BE2C (cell line): ENCODE data around the gene VSTM2B. TPM values are rescaled to one million over a fixed set of nuclear protein-coding genes. Genes with fewer than 3 reads are reported as not detected.

Experiments
- DNase-seq: peaks from one replicate; pipeline ENCODE4 v3.0.0-alpha.2; 2020
- H3K27me3 ChIP-seq: fragments of 250-450 bp; sonication (Bioruptor Pico); 2 replicates; pipeline ENCODE4 v1.5.1; 2020; ENCODE audit warnings: mild to moderate bottlenecking
- H3K36me3 ChIP-seq: fragments of 250-450 bp; sonication (Bioruptor Pico); 2 replicates; pipeline ENCODE4 v1.5.1; 2020; ENCODE audit warnings: mild to moderate bottlenecking
- H3K4me1 ChIP-seq: fragments of 250-450 bp; sonication (Bioruptor Pico); 2 replicates; pipeline ENCODE4 v1.5.1; 2020
- H3K4me3 ChIP-seq: 2 replicates; pipeline ENCODE4 v1.5.1; 2011; ENCODE audit warnings: low read depth, low read length
- H3K9me3 ChIP-seq: fragments of 250-450 bp; sonication (Bioruptor Pico); 2 replicates; pipeline ENCODE4 v1.5.1; 2020
- polyA plus RNA-seq: library from polyadenylated mRNA; unstranded; fragments of >200 nt; gene quantifications from one replicate; pipeline ENCODE4 v1.2.1, GENCODE V29; 2012; ENCODE audit warnings: low read depth, missing spikeins; ENCODE audit not compliant: insufficient read length, insufficient read depth
- TF ChIP-seq, protein P1 (sequence below): IDR thresholded peaks from 2 replicates; pipeline ENCODE4 v1.5.1; 2012; ENCODE audit warnings: mild to moderate bottlenecking, low read depth, low read length

VSTM2B gene
- not detected for polyA plus RNA-seq

DNA sequence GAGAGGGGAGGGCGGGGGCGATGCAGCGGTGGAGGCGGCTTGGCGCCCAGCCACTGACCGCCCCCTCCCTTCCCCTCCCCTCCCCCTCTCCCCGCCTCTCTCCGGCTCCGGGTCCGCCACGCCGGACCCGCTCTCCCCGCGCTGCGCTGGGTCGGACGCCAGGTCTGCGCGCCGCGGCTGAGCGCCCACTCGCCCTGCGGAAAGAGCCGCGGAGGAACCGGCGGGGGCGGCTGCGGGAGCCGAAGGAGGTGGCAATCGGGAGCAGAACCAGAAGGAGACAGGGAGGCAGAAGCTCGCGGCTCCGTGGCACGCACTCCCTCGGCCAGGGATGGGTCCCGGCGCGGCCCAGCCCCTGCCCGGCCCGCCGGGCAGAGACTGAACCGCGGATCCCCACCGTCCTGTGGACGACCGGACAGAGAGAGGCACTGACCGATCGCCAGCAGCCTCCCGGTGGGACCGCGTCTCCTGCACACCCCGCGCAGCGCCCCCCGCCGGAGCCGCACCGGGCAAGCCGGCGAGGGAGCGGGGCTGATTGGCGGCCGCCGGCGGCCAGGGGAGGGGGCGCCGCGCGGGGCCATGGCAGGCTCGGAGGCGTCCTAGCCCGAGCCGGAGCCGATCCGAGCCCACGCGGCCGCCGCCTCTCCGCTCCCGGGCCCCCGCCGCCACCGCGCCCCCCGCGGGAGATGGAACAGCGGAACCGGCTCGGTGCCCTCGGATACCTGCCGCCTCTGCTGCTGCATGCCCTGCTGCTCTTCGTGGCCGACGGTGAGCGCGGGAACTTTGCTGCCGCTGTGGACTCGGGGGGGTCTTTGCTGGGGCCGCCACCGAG lies at the start of gene VSTM2B:
Gene VSTM2B (plus strand): TSS at position 94 of the 829 bp plus-strand sequence. CDS start 590 bp downstream, at position 684.
- no peak for DNase-seq
- Histone ChIP-seq H3K9me3 (no peaks in the 10 kb centered on the region), H3K36me3 (no peaks in the 10 kb centered on the region), H3K4me1 (no peaks in the 10 kb centered on the region), H3K4me3 (no peak within 1 kb of the TSS), H3K27me3 (peaks cover 67% of the 10 kb centered on the region)
- TF ChIP-seq, protein P1, sequence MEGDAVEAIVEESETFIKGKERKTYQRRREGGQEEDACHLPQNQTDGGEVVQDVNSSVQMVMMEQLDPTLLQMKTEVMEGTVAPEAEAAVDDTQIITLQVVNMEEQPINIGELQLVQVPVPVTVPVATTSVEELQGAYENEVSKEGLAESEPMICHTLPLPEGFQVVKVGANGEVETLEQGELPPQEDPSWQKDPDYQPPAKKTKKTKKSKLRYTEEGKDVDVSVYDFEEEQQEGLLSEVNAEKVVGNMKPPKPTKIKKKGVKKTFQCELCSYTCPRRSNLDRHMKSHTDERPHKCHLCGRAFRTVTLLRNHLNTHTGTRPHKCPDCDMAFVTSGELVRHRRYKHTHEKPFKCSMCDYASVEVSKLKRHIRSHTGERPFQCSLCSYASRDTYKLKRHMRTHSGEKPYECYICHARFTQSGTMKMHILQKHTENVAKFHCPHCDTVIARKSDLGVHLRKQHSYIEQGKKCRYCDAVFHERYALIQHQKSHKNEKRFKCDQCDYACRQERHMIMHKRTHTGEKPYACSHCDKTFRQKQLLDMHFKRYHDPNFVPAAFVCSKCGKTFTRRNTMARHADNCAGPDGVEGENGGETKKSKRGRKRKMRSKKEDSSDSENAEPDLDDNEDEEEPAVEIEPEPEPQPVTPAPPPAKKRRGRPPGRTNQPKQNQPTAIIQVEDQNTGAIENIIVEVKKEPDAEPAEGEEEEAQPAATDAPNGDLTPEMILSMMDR = no peak

DNA sequence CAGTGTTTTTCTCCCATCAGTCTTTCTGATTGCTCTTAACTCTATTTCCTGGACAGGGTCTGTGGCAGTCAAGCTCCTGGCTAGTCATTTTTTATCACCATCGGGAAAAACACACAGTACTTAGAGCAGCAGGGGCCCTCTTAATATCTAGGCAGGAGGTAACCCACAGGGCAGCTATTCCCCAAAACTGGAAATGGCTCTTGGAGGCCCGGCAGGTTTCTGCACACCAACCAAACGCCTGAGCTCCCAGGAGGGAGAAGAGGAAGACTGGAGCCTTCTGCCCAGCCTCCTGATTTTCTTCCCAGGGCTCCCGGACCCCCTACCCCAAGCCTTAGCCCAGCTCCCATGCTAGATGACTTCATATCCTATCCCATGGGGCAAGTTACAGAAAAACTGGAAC lies 49.3 kb upstream of the VSTM2B start:
- H3K4me1 ChIP-seq = no peaks in the 10 kb centered on the region
- no peaks in the 10 kb centered on the region for H3K9me3 ChIP-seq
- H3K36me3 ChIP-seq = no peaks in the 10 kb centered on the region
- no peak overlapping the region for H3K4me3 ChIP-seq
- H3K27me3 ChIP-seq = no peaks in the 10 kb centered on the region
- DNase-seq = no peak
- TF ChIP-seq, protein P1 = no peak

DNA sequence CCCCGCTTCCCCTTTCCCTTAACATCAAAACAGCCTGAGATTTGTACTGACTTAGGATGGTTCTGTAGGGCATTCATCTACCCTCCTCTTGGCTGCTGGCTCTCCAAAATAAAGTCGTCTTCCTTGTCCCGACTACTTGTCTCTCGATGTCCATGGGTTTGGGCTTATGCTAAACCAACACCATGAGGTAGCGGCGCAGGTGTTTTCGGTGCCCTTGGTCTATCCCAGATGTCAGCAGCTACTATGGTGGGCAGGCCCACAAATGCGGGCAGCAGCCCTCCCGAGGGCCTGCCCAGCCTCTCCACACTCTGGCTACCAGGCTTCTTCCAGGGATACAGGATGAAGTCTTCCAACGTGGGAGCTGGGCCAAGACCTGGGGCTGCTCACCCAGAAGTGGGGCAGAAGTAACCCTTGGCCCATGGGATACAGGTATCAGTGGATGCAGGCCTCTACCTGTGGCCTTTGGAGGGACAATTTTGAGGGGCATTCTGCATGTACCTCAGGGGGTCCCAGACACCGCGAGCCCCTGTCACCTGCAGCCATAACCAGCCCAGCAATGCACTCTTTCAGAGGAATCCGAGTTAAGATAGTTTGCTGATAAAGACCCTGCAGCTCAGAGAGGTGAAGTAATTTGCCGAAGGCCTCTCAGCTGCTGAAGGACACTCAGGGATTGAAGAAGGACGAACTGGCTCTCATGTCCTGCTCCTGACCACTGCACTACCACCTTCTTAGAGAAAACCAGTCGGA lies 47.8 kb upstream of the VSTM2B start:
- TF ChIP-seq, protein P1 = no peak
- DNase-seq = no peak
- H3K4me1 ChIP-seq = no peaks in the 10 kb centered on the region
- H3K27me3 ChIP-seq = no peaks in the 10 kb centered on the region
- no peaks in the 10 kb centered on the region for H3K36me3 ChIP-seq
- no peaks in the 10 kb centered on the region for H3K9me3 ChIP-seq
- no peak overlapping the region for H3K4me3 ChIP-seq

DNA sequence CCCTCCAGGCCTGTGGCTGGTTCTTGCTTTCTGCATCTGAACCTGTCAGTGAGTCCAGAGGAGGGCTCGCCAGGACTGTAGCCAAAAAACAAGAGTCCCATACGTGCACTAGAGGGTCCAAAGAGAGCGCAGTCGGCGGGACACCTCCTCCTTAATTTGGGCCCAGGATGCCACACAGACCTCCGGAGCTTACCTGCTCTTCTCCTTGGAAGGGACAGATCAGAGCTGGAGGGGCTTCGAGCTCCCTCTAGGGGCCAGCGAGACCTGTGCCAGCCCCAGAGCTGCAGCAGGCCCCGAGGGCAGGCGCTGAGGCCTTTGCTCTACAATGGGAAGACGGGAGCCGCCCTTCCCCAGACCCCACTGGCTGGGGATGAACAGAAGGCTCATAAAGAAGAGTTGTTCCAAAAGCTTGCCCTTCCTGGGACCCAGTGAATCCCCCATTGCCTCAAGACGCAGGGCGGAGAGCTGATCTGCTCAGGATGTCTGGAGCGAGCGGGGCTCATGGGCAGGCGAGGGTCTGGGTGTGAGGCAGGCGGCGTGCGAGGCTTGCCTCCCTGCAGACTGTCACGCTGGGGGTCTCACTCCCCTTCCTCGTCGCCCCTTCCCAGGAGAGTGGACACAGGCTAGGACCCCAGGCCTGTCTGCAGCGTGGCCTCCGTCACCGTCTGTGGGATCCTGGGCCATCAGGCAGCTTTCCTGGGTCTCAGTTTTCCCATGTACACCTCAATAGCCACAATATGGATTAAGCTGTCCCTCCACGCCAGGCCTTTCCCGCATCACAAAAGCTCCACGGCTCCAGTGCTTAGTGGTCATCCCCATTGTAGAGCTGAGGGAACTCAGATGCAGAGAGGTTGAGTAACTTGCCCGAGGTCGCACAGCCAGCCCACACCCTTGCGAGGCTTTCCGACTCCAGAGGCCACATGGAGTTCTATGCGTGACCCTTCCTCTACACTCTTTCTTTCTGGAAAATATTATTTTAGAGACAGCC lies 46.9 kb upstream of the VSTM2B start:
- H3K36me3 ChIP-seq = no peaks in the 10 kb centered on the region
- peak; percentile 35 for DNase-seq
- no peak overlapping the region for H3K4me3 ChIP-seq
- TF ChIP-seq, protein P1 = peak; percentile 34; the same call in 1 of the 2 replicates
- no peaks in the 10 kb centered on the region for H3K9me3 ChIP-seq
- no peaks in the 10 kb centered on the region for H3K4me1 ChIP-seq
- H3K27me3 ChIP-seq = no peaks in the 10 kb centered on the region

DNA sequence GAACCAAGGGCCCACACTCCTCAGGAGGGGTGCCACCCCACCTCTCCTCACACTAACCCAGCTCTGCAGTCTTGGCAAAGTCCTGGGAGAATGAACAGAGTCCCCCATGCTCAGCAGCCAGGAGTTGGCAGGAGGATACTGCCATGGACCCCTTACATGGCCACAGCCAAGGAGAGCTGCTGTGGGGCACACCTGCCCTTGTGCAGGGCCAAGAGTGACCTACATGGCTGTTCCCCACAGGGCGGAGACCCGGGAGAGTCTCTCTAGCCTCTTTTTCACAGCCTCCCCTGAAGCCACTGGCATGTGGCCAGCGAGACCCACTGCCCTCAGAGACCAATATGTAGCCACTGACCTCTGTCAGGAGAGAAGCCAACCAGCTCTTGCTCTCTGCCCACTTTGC lies 45.9 kb upstream of the VSTM2B start:
- Histone ChIP-seq H3K9me3 (no peaks in the 10 kb centered on the region), H3K4me1 (no peaks in the 10 kb centered on the region), H3K36me3 (no peaks in the 10 kb centered on the region), H3K27me3 (no peaks in the 10 kb centered on the region), H3K4me3 (no peak overlapping the region)
- TF ChIP-seq, protein P1 = no peak
- no peak for DNase-seq
